GM18861 (cell line): ENCODE results near the gene PLA2G7.
"Not testable (repeated sequence)": the region's sequence is repeated elsewhere in the genome, so short reads cannot be mapped to it uniquely, and the experiment has no call there.

Experiments
- ATAC-seq: cut with Tn5 transposase; IDR thresholded peaks from one replicate; pipeline ENCODE4 v1.9.1; 2021; ENCODE audit not compliant: unreplicated experiment

Gene PLA2G7

GRCh38 chr6:46734867-46735719 lies at the start of gene PLA2G7:
Gene PLA2G7 (minus strand): TSS chr6:46735375. CDS start chr6:46722891, 12,484 bp downstream.
- ATAC-seq, result no peak

- no peak for ATAC-seq
Observed at GRCh38 chr6:46784535-46784934, 49.4 kb upstream of the PLA2G7 start.

GRCh38 chr6:46781478-46782378 lies 46.6 kb upstream of the PLA2G7 start:
- no peak for ATAC-seq

GRCh38 chr6:46777476-46778346 lies 42.5 kb upstream of the PLA2G7 start:
- ATAC-seq, result no peak

GRCh38 chr6:46776070-46776712 lies 41.0 kb upstream of the PLA2G7 start:
- no peak for ATAC-seq

GRCh38 chr6:46774736-46775135 lies 39.6 kb upstream of the PLA2G7 start:
- ATAC-seq, result not testable (repeated sequence)

GRCh38 chr6:46773201-46773855 lies 38.2 kb upstream of the PLA2G7 start:
- ATAC-seq, result no peak

GRCh38 chr6:46772762-46773161 lies 37.6 kb upstream of the PLA2G7 start:
- no peak for ATAC-seq

GRCh38 chr6:46772016-46772415 lies 36.8 kb upstream of the PLA2G7 start:
- no peak for ATAC-seq

GRCh38 chr6:46764961-46765360 lies 29.8 kb upstream of the PLA2G7 start:
- no peak for ATAC-seq

GRCh38 chr6:46764280-46764679 lies 29.1 kb upstream of the PLA2G7 start:
- not testable (repeated sequence) for ATAC-seq

GRCh38 chr6:46763466-46763865 lies 28.3 kb upstream of the PLA2G7 start:
- no peak for ATAC-seq

GRCh38 chr6:46760925-46761324 lies 25.8 kb upstream of the PLA2G7 start:
- ATAC-seq, result no peak

GRCh38 chr6:46758960-46759753 lies 24.0 kb upstream of the PLA2G7 start:
- no peak for ATAC-seq

- ATAC-seq, result no peak
Observed at GRCh38 chr6:46757214-46757596, 22.0 kb upstream of the PLA2G7 start.

- ATAC-seq, result no peak
Observed at GRCh38 chr6:46756469-46757213, 21.5 kb upstream of the PLA2G7 start.

- no peak for ATAC-seq
Observed at GRCh38 chr6:46755865-46756264, 20.7 kb upstream of the PLA2G7 start.

GRCh38 chr6:46751658-46752057 lies 16.5 kb upstream of the PLA2G7 start:
- ATAC-seq, result no peak
